GM19395 (cell line): ENCODE results near the gene NCK2.

Source experiments
- ATAC-seq: cut with Tn5 transposase; IDR thresholded peaks from one replicate; pipeline ENCODE4 v1.9.1; 2021; ENCODE audit warnings: mild to moderate bottlenecking, moderate library complexity; ENCODE audit not compliant: unreplicated experiment

NCK2 gene

DNA sequence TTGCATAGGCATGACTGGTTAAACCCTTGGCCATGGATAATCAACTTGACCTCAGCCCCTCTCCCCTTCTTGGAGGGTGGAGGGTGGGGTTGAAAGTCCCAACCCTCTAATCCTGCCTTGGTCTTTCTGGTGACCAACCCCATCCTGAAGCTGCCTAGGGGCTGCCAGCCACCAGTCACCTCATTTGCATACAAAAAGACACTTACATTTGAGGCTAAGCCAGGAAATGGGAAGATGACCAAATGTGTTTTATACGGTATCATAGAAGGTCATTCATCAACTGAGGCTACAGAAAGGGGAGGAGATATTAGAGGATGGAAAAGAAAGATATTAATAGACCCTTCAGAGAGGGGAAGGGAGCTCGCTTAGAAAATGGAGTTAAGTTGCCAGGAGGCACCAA lies 96.8 kb downstream of the NCK2 start:
- no peak for ATAC-seq

DNA sequence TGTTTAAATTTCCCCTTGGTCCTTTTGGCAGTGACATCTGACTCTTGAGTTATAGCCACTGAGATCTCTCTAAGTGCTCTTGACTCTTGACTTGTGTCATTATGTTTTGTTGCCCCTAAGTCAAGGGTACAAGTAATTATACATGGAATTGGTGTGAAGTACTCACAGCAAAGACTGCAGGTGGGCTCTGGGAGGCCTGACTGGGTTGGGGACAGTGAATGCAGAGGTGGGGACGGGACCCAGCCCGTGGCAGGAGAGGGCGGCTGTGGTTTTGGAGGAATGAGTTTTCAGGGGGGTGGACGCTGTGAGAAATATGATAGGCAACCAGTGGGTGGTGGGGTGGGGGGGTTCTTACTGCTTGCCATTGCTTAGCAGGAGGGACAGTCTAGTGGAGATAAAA lies 97.8 kb downstream of the NCK2 start:
- no peak for ATAC-seq

- no peak for ATAC-seq
Observed at GRCh38 chr2:105843476-105844374, 99.0 kb downstream of the NCK2 start.

DNA sequence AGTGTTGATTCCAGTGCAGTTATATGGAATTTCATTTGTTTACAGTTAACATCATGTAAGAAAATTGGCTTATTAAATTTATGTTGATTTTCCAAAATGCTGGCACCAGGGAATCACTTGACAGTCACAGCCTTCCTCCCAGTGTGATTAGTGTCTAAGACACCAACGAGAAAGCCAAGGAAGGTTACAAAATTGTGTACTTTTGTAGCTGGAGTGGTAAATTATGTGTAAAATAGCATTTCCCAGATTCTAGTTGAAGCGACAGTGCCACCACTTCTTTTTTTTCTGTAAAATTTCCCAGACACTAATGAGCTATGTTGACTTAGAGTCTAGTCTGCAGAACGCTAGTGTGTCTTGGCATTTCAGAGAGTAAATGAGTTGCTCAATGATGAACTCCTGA lies 101.3 kb downstream of the NCK2 start:
- no peak for ATAC-seq

DNA sequence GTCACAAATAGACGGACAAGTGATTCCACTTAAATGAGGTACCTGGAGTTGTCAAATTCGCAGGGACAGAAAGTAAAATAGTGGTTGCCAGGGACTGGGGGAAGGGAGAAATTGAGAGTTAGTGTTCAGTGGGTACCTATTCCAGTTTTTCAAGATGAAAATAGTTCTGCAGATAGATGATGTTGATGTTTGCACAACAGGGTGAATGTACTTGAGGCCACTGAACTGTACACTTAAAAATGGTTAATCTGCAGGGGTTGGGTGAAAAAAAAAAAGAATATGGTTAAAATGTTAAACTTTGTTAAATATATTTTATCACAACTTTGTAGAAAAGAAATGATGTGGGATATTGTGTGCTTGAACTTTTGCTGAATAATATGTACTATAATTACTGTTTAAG lies 102.3 kb downstream of the NCK2 start:
- ATAC-seq = no peak

- no peak for ATAC-seq
Observed at GRCh38 chr2:105848367-105848766, 103.7 kb downstream of the NCK2 start.

GRCh38 chr2:105849431-105850179 lies 104.9 kb downstream of the NCK2 start:
- ATAC-seq = no peak

DNA sequence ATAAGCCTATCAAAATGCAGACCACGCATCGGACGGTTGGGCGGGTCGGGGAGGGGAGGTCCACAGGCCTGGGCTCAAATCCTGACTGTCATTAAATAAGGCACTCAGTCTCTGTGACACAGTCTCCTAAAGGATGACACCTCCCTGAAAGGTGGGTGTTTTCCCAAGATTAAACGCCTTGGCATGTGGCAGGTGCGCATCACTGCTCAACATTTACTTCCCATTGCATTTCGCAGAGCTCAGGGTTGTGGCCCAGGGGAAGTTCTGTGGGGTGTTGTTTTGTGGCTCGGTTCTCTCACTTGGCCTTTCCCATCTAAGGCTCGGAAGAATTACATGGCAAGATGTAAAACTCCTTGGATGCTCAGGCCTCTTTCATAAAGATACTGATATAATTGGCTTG lies 107.4 kb downstream of the NCK2 start:
- no peak for ATAC-seq

- no peak for ATAC-seq
Observed at GRCh38 chr2:105853354-105854088, 108.8 kb downstream of the NCK2 start.

DNA sequence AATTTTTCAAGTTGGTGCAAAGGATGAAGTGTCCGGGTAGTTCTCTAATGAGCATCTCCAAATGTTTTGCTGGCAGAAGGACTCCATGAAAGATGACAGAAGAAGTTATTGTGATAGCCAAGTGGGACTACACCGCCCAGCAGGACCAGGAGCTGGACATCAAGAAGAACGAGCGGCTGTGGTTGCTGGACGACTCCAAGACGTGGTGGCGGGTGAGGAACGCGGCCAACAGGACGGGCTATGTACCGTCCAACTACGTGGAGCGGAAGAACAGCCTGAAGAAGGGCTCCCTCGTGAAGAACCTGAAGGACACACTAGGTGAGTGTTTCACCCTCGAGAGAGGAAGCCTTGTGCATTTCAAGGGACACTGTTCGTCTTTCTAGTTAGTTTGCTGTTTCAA lies 110.3 kb downstream of the NCK2 start:
- no peak for ATAC-seq

- no peak for ATAC-seq
Observed at GRCh38 chr2:105856581-105856980, 111.9 kb downstream of the NCK2 start.

DNA sequence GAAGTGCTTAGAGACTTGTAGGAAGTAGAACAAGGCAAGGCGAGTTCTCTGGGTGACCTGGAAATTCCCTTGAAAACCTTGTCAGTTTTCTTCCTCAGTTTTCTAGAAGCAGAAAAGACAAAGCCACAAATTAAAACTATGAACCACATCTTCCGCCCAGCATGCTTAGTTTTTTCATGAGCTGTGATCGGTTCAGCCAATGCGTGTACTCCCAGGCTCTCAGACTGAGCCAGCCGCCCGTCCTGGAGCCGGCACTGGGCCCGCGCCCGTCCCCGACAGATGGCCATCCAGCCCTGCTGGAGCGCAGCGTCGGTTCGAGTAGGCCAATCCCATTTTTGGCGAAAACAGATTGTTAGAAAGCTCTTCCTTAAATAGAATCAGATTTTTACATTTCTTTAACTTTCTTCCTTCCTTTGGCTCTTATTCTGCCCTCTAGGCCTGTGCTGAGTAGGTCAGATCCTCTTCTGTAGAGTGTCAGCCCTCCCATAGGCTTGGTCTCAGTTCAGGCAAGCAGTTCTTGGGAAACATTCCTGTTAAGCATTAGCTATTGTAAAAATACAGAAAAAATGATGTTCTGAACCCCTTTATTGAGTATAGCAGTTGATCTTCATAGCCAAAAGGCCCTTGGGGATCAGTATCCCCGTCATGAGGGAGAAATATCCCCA lies 112.5 kb downstream of the NCK2 start:
- ATAC-seq = no peak

DNA sequence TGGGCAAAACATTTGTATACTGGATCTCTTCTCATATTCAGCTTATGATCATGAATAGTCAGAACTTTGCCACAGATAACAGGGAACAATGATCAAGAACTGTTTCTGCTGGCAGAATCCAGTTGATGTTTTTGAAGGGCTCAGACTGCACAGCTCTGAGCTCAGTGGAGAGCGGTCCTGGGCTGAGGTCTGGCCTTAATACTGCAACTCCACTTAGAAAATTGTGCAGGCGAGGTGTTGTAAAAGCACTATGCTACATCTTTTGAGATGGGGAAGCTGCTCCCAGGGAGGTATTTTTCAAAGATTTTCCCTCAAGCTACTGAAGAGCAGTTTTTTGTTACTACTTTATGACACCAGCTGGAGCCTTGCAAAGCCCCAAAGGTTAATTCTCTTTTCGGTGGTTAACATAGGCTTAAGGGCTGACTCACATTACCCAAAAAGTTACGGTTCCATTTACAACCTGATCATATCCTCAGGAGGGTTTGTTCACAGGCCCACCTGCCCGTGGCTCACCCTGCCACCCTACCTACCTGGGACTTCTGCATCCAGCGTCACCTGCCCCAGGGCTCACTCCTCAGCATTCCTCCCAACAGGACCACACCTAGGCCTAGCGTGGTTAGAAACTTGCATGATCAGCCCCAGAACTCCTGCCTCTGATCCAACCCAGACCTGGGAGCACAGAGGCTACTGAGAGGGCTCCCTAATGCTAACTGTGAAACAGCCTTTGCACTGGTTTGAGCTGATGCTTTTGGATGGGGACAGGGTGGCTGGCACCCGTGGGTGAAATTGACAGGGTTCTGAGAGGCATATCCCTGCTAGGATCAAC lies 114.4 kb downstream of the NCK2 start:
- ATAC-seq = peak; percentile 70

- ATAC-seq = no peak
Observed at GRCh38 chr2:105859694-105859951, 114.9 kb downstream of the NCK2 start.

DNA sequence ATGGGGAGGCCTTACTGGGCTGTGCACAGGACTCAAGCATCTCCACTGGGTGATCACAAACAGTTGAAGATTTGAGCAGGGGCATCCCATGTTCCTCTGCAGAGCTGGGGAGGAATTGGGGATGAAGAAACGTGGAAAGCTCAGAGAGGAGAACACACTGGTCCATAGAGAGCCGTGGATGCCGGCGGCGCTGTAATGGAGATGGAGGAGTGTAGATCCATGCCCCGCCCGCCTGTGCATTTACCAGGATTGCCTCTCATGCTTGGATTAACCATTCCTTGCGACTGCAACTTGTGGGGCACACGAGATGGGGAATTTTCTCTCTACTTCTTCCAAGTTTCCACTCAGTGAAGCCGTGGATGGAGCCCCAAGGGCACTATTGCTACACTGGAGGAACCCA lies 115.9 kb downstream of the NCK2 start:
- ATAC-seq = no peak

- ATAC-seq = no peak
Observed at GRCh38 chr2:105861200-105861599, 116.5 kb downstream of the NCK2 start.

DNA sequence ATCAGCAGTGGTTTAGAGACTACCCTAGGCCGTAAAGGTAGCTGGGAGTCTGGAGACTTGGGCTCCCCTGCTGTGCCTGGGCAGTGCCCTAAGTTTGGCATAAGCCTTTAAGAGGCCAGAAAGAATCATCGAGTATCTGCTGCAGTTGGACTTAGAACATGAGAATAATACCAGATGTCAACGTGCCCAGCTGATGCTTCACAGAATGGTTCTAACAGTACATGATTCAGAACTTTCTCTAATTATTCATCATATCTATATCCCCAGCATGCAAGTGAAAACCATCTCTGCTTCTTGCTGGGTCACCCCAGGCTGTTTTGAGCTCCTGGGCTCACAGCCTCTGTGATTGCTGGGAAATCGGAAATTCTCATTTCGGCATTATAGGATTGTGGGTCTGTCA lies 118.1 kb downstream of the NCK2 start:
- ATAC-seq = no peak

DNA sequence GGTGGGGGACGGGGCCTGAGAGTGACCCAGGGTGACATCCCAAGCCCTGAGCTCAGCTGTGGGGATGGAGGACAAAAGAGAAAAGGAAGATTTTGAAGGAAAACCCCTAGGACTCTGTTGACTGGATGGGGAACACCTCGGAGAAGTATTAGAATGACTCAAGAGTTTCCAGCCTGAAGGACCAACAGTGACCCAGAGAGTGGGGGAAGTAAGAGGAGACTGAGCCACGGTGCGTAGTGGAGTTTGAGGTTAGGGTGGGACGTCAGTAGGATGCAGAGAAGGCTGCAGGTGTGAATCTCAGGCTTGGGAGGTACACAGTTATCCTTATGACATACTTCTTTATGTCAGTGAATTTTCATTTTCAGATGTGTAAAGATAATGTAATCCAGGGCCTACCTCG lies 119.5 kb downstream of the NCK2 start:
- ATAC-seq = no peak

GRCh38 chr2:105865222-105865913 lies 120.7 kb downstream of the NCK2 start:
- ATAC-seq = no peak
